ENCODE results near the gene FADS2.

The FADS2 gene

DNA sequence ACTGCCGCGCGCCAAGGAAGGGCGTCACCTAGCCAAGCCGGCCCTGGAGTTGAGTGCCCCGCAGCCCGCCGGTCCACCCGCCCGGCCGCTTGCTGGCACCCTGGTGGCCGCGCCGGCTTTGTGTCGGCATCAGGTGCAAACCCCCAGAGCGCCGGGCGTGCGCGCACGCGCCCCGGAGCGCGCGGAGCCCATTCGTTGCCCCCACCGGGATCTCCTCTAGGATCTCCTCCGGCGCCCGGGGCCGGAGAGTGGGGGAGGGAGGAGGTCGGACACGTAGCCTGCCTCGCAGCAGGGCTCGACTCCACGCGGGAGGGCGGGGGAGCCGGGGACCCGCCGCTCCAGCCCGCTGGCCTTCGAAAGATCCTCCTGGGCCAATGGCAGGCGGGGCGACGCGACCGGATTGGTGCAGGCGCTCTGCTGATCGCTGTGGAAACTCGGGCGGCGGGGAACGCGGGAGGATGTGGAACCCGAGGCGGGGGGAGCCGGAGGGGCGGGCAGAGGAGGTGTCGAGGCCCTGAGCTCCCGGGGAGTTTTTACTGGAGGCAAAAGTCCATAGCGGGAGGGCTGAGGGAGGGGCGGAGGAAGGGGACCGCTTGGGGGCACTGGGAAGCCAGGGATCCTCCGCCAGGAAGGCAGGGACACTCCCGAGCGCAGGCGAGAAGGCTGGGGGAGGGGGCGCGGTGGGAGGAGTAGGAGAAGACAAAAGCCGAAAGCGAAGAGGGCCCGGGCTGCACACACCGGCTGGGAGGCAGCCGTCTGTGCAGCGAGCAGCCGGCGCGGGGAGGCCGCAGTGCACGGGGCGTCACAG, at the start of gene FADS2:
Gene FADS2, plus strand, starts transcription at position 730 of the 808 bp plus-strand sequence. CDS start 91 bp downstream, outside the sequence.
- no peak for FAIRE-seq

DNA sequence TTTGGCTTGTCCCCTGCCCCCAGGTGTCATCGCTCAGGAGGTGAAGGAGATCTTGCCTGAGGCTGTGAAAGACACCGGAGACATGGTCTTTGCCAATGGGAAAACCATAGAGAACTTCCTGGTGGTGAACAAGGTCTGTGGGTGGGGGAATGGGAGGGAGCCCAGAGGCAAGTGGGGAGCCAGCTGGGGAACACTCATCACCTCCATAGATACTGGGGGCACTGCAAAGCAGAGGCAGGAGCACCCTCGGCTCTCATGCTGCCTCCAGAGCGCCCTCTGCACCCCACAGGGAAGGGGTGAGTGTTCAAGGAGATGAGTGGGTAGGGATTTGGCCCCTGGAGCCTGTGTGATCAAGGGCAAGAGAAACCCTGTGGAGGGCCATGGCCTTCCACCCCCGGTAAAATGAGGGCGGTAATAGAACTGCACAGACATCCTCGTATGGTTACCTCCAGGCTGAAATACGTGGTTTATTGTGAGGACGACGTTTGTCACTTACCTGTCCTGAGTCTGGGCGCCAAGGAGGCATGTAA, 49.7 kb upstream of the FADS2 start:
- FAIRE-seq = no peak

DNA sequence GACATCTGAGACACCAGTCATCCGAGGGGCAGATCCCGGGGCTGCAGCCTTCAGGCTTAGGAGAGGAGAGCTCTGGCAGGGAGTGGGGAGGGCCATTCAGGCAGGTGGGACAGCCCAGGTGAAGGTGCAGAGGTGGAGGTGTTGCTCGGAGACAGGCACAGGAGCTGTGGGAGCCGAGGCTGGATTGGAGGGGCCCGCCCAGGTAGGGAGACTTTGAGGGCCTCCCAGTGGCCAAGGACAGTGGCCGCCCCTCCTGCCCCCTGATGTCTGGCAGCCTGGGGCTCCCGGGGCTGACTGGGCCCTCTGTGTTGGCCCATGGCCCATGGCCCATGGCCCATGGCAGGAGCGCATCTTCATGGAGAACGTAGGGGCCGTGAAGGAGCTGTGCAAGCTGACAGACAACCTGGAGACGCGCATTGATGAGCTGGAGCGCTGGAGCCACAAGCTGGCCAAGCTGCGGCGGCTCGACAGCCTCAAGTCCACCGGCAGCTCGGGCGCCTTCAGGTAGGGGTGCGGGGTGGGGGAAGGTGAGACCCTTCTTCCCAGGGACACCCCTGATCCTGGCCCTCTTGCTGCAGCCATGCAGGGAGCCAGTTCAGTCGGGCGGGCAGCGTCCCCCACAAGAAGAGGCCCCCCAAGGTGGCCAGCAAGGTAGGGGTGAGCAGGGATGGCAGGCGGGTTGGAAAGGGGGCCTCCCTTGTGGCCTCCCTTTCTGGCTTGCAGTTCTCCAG, 49.0 kb upstream of the FADS2 start:
- no peak for FAIRE-seq

DNA sequence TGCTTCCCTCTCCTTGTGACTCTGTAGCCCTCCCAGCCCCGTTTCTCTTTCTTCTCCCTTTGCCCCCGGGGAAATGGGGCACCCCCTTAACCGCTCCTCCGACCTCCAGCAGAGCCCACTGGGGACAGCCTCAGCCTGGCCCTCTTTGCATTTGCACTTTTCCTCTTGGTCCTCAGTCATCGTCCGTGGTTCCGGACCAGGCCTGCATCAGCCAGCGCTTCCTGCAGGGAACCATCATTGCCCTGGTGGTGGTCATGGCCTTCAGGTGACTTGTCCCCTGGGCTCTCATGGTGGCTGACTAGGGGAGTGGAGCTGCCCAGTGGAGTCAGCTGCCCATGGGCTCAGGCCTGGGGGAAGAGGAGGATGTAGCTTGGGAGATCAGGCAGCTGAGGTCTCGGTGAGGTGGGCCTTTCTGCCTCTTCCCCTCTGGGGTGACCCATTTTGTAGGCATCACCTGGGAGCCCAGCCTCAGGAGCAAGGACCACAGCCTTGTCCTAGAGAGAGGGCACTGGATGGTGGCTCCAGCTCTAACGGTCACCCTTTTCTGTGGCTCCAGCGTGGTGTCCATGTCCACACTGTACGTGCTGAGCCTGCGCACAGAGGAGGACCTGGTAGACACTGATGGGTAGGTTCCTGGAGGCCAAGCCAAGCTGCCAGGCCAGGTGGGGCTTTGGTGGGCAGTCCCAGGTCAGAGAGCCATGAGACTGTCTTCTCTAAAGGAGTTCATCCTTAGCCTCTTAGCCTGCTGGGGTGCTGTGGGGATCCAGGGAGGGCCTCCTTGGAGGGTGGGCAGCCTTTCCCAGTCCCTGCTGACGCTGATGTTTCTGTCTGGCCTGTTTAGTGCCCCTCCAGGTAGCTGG, 48.2 kb upstream of the FADS2 start:
- FAIRE-seq = no peak

DNA sequence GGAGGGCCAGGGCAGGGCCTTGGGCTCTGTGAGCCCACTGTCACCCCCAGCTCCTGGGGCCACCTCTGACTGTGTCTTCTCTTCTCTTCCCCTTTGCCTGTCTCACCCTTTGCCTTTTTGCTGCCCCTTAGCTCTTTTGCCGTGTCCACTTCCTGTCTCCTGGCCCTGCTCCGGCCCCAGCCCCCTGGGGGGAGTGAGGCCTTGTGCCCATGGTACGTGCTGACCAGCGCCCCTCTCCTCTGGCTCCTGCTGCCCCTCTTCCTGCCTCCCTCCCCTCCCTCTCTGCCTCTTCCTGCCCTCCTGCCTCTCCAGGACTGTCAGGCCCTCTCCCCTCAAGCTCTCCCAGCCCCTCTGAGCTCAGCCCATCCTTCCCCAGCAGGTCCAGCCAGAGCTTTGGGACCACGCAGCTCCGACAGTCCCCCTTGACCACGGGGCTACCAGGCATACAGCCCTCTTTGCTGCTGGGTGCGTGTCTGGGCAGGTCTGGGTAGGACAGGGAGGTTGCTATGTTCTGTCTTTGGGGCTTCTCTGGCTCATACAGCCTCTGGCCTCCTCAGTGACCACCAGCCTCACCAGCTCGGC, 47.4 kb upstream of the FADS2 start:
- FAIRE-seq = no peak

DNA sequence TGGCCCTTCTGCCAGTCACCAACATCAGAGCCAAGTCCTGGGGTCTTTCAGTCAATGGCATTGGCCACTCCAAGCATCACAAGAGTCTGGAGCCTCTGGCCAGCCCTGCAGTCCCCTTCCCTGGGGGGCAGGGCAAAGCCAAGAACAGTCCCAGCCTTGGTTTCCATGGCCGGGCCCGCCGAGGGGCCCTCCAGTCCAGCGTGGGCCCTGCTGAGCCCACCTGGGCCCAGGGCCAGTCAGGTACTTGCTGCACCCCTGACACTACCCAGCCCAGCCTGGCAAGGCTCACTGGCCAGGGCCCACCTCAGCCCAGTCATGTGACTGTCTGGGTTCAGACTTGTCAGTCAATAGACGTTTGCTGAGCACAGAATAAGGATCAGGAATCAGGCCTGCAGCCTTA, 46.5 kb upstream of the FADS2 start:
- FAIRE-seq = no peak

DNA sequence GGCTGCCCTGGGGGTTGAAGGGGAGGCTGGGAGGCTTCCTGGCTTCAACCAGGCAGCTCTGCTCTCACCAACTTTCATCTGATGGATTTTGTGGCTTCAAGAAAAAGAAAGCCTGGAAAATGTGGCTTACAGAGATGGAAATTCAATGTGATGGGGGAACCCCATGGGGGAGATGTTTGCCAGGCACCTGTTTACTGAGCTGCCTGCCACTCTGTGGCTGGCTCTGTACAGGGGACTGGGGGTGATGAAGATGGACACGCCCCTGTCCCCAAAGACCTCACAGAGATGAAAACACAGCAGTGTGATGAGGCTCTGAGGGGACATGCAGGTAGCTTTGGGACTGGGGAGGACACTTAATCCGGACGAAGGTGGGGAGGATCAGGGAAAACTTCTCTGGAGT, 45.8 kb upstream of the FADS2 start:
- no peak for FAIRE-seq

DNA sequence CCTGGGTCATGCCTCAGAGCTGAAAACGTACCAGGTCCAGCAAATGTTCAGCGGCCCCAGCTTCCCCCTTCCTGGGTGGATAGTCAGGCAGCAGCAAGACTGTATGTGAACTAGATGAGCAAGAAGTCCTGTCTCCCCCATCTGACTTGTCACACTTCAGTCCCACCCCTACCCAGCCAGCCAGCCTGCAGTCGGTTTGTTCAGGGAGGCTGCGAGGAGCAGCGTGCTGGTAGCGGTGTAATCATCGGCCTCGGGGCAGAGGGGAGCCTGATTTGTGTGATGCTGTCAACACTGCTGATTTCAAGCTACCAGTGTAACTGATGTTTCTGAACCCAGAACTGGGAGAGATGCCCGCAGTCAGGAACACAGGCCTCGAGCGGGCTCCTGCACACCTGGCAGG, 45.3 kb upstream of the FADS2 start:
- FAIRE-seq = no peak

DNA sequence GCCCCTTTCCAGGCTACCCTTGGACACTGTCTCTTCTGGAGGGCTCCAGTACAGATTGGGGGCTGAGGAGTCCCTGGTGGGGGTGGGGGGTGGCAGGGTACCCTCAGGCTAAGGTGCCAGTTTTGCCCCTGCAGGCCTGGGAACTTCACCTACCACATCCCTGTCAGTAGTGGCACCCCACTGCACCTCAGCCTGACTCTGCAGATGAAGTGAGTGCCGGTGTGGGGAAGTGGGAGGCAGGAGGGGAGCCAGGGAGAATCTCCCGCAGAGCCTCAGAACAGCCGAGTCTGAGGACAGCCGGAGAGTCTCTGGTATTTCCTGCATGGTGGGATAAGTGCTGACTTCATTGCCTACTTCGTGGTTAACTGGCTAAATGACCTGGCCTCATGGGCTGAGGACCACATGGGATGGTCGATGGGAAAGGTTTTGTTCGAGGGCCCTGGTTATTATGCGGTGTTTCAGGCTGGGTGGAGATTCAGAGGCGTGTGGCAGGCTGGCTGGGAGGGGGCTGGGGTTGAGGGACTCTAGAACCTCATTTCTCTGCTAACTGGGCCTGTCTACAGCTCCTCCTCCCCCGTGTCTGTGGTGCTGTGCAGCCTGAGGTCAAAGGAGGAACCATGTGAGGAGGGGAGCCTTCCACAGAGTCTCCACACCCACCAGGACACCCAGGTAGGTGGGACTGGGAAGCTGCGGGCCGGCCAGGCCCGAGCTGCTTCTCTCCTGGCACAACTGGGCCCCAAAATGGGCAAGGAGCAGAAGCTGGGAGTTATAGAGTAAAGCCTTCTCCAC, 44.2 kb upstream of the FADS2 start:
- FAIRE-seq = no peak

DNA sequence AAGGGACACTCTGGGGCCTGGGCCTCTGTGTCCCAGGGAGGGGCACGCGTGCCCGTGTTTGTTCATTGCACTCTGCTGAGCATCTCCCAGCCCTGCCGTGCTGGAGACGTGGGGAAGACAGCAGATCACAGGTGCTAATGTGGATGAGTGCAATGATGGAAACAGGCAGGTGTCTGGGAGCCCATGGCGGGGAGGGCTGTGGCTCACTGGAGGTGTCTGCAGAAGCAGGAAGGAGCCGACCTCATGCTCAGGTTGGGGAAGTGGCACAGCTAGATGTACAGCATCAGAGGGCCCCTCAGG, 43.6 kb upstream of the FADS2 start:
- FAIRE-seq = no peak

DNA sequence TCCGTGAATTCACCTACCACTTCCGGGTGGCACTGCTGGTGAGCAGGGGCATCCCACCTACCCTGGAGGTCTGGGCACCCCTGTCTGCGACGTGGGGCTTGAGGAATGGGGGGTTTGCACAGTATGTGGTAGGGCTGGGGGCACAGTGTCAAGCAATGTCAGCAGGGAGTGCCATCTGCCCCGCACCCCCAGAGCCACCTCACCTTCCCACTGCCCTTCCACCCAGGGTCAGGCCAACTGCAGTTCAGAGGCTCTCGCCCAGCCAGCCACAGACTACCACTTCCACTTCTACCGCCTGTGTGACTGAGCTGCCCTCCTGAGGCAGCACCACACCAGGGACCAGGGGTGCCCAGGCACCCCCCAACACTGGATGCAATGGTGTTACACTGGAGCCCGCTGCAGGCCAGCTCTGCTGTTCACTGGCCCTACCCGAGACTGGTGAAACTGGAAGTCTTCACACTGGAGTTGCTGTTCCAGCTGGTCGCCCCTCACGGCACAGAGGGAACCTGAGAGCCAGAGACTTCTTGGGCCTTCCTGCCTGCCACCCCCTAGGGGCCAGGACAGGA, 42.2 kb upstream of the FADS2 start:
- no peak for FAIRE-seq

DNA sequence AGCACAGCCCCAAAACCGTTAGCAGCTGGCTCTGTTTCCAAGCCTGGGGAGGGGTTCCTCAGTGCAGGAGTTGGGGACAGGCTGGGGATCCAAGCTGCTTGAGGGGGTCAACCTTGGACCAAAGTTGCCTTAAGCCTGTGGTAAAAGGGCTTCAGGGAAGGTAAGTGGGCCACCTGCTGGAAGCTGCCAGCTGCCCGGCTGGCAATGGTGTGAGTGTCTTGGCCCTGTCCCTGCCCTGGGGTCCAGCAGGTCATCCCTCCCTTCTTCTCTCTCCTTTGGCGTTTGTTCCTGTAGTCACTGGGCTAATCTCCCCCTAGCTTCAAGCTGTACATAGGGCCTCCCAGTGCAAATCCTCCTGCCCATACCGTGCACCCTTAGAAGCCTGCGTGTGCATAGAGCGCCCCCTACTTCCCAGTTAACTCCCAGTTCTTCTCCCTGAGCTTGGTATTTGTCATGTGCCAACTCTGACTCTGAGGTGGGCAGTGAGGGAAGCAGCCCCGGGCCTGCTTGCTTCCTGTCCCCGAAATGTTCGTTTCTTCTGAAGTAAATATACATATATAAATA, 40.1 kb upstream of the FADS2 start:
- no peak for FAIRE-seq

DNA sequence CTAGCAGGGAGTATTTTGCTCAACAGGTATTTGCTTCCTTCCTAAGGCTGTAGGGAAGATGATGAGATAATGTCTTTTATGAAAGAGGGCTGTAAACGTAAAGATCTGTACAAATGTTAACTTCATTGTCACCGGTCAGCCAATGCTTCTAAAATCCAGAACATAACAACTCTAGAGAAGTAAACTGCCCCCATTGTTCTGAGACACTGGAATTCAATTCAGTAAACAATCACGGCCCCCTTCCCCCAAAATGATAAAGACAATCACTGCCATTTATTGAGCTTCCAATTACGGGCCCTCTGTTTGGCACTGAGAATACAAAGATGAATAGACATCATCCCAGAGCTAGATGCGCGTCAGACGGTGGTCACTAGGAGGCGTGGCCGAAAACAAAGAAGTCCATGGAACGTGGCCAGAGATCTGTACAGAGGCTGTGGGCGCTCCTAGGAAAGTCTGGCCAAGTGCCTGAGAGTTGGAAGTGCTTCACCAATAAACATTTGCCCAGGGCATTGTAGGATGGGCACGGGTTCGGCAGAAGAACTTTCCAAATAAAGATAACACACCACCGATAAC, 36.3 kb upstream of the FADS2 start:
- FAIRE-seq = no peak

DNA sequence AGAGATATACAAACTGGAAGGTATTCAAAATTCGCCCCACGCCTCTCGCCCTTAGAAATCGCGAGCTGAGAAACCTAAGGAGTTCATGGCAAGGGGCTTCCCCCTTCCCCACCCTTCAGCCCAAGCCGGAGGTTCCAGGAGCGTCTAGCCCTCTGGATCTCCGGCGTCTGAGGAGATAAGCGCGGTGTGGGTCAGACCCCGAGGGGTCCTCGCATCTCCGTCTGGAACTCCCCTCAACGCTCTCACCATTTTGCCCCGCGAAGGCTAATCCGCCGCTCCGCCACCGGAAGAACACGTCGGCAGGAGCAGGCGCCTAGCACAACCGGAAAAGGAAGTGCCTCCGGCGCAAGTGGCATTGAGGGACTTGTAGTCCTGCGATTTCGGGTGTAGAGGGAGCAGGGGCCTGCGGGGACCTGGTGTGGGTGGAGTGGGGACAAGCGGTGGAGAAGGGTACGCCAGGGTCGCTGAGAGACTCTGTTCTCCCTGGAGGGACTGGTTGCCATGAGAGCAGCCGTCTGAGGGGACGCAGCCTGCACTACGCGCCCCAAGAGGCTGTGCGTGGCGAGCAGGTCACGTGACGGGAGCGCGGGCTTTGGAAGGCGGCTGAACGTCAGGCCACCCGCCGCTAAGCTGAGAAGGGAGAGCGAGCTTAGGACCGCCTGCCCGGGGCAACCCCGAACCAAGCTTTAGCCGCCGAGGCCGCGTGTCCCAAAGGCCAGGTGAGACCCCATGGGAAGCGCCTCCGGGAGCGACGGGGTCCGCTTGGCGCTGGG, 35.6 kb upstream of the FADS2 start, which contains the start of the genes FEN1 and TMEM258:
Gene FEN1, plus strand, starts transcription at position 602 of the 773 bp plus-strand sequence. CDS start 2,451 bp downstream, outside the sequence.
Gene TMEM258, minus strand, starts transcription at position 290 of the 773 bp plus-strand sequence. Its CDS starts 41 bp downstream, at position 249.
- FAIRE-seq = no peak

DNA sequence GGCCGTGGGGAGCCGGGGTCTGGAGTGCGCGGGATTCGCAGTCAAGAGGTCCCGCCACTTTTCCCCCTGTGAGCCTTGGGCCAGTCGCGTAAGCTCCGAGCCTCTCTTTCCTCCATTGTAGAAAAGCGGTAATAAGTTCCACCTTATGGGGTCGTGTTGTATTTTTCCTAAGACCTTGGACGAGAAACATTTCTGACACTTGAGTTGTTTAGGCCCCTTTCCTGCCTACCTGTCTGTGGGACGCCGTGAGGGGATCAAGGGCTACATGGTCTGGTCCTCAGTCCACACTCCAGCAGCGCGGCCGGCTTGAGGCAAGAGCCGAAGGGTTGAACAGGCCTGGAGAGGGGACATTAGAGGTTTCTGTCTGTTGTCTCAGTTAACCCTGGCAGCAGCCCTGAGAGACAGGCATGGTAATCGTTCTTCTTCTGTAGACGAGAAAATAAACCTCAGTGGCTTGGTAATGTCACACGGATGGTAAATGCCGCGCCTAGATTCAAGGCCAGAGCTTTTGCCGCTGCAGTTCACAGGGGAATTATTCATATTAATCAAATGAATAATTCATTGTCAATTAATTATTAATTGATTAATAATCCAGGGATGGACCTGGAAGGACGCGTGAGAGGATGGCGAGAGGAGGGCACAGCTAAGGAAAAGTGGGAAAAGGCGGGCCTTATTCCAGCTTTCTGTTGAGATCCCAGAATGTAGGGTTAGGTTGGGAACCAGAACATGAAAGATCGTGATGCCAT, 34.8 kb upstream of the FADS2 start:
- FAIRE-seq = no peak

DNA sequence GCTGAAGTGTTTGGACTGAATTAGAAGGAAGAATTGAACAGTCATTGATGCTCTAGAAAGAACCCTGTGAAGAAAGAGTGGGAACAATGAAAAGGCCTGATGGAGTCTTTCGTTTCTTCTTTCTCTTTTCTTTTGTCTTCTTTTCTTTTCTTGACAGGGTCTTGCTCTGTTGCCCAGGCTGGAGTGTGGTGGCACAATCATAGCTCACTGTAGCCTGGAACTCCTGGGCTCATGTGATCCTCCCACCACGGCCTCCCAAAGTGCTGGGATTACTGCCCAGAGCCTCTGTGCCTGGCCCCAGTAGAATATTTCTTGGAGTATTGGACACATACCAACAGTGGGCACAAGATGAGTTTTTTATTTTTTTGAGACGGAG, 34.3 kb upstream of the FADS2 start:
- no peak for FAIRE-seq

DNA sequence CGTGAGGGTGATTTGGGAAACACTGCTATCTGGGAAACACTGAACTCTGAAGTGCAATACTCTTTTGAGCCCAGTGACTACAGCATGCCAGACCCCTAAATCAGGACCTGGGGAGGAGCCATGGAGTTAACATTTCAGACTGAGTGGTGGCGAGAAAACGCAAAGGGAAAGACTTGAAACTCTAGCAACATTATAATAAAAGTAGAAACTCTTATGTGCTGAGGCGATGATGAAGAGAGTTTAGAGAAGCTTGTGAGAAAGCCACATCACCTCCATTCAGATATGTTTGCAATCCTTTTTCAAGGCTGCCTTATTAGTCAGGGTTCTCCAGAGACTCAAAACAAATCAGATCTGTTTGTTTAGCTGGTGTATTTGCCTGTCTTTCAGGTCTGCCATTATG, 33.5 kb upstream of the FADS2 start:
- FAIRE-seq = no peak

DNA sequence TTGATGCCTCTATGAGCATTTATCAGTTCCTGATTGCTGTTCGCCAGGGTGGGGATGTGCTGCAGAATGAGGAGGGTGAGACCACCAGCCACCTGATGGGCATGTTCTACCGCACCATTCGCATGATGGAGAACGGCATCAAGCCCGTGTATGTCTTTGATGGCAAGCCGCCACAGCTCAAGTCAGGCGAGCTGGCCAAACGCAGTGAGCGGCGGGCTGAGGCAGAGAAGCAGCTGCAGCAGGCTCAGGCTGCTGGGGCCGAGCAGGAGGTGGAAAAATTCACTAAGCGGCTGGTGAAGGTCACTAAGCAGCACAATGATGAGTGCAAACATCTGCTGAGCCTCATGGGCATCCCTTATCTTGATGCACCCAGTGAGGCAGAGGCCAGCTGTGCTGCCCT, 32.6 kb upstream of the FADS2 start:
- no peak for FAIRE-seq

DNA sequence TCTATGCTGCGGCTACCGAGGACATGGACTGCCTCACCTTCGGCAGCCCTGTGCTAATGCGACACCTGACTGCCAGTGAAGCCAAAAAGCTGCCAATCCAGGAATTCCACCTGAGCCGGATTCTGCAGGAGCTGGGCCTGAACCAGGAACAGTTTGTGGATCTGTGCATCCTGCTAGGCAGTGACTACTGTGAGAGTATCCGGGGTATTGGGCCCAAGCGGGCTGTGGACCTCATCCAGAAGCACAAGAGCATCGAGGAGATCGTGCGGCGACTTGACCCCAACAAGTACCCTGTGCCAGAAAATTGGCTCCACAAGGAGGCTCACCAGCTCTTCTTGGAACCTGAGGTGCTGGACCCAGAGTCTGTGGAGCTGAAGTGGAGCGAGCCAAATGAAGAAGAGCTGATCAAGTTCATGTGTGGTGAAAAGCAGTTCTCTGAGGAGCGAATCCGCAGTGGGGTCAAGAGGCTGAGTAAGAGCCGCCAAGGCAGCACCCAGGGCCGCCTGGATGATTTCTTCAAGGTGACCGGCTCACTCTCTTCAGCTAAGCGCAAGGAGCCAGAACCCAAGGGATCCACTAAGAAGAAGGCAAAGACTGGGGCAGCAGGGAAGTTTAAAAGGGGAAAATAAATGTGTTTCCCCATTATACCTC, 32.1 kb upstream of the FADS2 start:
- FAIRE-seq = no peak
